GM21723 (cell line): ENCODE results near the gene COG1.

Experiments
- ATAC-seq: cut with Tn5 transposase; IDR thresholded peaks from one replicate; pipeline ENCODE4 v1.9.1; 2021; ENCODE audit warnings: mild to moderate bottlenecking, moderate library complexity; ENCODE audit not compliant: unreplicated experiment

Gene COG1

DNA sequence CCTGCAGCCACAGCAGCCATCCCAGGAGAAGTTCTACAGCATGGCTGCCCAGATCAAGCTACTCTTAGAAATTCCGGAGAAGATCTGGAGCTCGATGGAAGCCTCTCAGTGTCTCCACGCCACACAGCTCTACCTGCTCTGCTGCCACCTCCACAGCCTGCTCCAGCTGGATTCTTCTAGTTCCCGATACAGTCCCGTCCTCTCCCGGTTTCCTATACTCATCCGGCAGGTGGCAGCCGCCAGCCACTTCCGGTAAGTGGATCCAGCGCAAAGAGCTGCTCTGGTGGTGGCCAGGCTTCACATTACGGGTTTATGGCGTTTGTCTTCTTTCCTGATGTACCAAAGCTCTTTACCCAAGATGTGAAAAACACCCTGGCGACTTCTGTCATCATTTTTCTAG lies 3.6 kb downstream of the COG1 start:
- no peak for ATAC-seq

GRCh38 chr17:73197161-73197560 lies 4.3 kb downstream of the COG1 start:
- no peak for ATAC-seq

- ATAC-seq = no peak
Observed at GRCh38 chr17:73198201-73198929, 5.5 kb downstream of the COG1 start.

DNA sequence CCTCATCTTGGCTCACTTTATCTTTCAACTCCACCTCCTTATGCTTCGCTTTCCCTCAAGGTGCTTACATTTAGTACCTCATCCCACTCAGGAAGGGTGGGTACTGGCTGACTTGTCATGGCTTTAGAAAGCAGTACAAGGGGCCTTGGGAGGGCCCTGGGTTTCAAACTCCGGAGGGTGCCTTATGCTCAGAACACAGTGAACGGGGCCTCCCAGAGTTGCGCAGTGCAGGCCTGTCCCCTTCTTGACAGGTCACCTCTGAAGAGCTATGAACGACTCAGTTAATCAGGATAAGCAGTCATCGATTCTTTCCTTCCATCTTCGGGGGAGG lies 6.0 kb downstream of the COG1 start:
- ATAC-seq = no peak

- ATAC-seq = no peak
Observed at GRCh38 chr17:73199751-73200317, 7.0 kb downstream of the COG1 start.

DNA sequence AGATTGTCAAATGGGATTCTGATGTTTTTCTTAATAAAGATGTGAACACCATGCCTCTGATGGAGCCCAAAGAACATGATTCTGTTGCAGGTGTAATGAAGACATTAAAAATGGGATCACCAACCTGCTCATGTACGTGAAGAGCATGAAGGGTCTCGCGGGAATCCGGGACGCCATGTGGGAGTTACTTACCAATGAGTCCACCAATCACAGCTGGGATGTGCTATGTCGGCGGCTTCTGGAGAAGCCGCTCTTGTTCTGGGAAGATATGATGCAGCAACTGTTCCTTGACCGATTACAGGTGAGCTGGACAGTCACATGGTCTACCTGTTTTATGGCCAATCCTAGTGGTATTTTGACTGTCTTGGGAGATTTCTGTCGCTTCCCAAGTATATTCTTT lies 7.6 kb downstream of the COG1 start:
- no peak for ATAC-seq

- ATAC-seq = no peak
Observed at GRCh38 chr17:73201215-73202069, 8.6 kb downstream of the COG1 start.

DNA sequence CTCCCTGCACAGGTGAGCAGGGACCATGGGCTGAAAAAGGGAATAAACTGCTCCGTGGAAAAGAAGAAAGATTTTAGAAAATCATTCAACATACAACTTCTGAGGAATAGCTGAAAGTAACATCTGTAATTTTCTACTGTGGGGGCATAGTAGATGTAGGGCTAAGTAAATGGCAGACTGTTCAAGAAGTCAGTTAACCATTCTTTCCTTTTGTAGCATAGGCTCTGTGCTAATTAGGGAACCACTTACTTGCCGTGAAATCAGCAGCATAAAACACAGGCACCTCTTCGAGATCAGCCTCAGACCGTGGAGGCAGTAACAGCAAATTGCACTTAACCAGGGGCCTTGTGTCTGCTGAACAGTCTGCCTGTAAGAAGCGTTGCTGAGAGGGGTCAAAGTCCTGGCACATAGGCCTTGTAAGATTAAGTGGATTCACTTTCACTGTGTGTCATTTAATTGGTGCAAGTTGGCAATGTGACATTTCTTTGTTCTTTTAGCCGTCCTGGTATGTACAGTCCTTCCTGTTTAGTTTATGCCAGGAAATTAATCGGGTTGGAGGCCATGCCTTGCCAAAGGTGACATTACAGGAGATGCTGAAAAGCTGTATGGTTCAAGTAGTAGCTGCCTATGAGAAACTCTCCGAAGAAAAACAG lies 10.4 kb downstream of the COG1 start:
- ATAC-seq = no peak

GRCh38 chr17:73203788-73204479 lies 11.1 kb downstream of the COG1 start:
- no peak for ATAC-seq

- ATAC-seq = no peak
Observed at GRCh38 chr17:73205459-73205961, 12.7 kb downstream of the COG1 start.

DNA sequence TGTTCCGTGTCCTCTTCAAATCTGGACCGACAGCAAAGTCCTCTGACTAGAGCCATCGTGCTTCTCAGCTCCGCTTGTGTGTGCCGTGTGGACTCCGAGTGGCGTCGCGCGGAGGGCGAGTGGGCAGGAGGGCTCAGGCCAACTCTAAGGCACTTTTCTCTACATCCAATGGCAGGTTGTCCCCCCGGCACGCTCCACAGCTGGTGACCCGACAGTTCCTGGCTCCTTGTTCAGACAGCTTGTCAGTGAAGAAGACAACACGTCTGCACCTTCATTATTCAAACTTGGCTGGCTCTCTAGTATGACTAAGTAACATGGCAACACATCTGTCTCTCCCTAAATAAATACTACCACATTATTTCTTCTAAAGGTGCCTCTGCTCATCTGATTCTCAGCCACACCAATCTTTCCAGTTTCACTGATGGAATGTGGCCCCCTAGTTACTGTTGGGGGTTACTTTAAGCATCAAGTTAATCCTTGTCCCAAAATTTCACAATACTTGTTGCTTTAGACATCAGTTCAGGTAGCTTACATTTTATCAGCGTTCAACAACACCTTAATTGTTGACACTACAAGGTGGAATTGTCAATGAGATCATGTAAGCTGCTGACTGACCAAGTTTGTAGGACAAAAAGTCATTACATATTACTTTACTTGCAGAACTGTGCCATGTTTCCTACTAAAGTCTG lies 15.4 kb downstream of the COG1 start:
- ATAC-seq = no peak

- ATAC-seq = no peak
Observed at GRCh38 chr17:73209436-73209835, 16.6 kb downstream of the COG1 start.

- no peak for ATAC-seq
Observed at GRCh38 chr17:73210002-73210678, 17.3 kb downstream of the COG1 start.

GRCh38 chr17:73211745-73212144 lies 18.9 kb downstream of the COG1 start:
- no peak for ATAC-seq

DNA sequence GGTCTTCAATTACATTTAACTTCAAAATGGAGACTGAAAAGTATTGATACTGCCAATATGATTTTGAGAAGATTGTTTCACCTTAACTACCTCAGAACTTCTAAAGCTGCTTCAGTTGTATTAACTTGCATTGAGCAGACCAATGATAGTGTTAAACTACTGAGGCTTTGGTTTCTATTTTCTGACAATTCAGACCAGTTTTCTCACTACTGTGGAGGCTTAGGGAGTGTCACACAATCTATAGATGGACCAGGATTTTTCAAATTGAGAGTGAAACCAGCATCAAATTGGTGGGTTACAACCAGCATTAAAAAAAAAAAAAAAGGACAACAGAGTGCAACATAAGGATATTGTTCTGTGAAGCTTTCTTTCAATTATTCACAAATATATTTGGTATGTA lies 21.2 kb downstream of the COG1 start:
- no peak for ATAC-seq

GRCh38 chr17:73214851-73215250 lies 22.0 kb downstream of the COG1 start:
- no peak for ATAC-seq

- ATAC-seq = no peak
Observed at GRCh38 chr17:73215447-73215846, 22.6 kb downstream of the COG1 start.

DNA sequence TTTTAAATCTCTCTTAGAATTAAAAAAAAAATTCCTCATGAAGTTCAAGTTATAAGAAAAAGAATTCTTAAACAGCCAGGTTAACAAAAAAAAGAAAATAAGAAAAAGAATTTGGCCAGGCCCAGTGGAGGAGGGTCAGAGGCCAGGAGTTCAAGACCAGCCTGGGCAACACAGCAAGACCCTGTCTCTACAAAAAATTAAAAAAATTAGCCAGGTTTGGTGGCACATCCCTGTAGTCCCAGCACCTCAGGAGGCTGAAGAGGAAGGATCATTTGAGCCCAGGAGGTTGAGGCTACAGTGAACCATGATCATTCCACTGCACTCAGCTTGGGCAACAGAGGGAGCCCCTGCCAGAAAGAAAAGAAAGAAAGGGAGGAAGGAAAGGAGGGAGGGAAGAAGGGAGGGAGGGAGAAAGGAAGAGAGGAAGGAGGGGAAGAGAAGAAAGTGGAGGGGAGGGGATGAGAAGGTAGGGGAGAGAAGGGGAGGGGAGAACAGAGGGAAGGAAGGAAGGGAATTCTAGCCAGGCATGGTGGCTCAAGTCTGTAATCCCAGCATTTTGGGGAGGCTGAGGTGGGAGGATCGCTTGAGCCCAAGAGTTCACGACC lies 30.9 kb downstream of the COG1 start:
- no peak for ATAC-seq

- ATAC-seq = no peak
Observed at GRCh38 chr17:73224237-73224636, 31.4 kb downstream of the COG1 start.
